ENCODE data around the gene MEAF6. TPM values are rescaled to one million over a fixed set of nuclear protein-coding genes. Genes with fewer than 3 reads are reported as not detected.

MEAF6 gene
- total RNA-seq, 1 donor from 2014 or later, result 64.5 TPM

DNA sequence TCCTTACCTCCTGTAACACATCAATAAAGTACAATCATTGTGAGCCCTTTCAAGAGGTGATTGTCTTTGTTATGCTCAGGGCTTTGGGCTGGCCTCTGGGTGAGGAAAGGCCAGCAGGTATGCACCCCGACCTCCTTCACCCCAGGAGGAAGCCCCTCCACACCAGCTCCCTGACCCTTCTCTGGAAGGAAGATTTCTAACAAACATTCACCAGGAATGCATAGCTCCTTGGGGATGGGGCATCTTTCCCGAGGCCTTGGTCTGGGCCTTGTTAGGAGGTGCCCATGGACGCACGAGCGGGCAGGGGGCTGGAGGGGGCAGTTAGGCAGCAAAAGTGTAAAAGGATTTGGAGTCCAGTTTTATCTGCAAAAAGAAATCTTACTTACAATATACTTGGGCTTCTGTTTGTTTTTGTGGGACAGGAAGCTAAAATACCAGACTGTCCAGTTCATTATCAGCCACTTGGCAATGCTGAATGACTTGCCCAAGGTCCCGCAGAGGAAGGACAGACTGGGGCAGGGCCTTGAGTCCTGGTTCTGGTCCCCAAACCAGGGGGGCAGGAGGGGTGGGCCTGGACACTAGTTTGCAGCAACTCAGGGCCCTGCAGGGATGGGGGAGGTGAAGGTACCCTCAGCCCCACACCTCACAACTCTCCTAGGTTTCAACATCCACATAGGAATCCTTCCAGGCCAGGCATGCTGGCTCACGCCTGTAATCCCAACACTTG lies 30.1 kb downstream of the MEAF6 start:
- Histone ChIP-seq H3K9me3 (no peaks in the 10 kb centered on the region), H3K27me3 (no peaks in the 10 kb centered on the region), H3K36me3 (peaks cover 49% of the 10 kb centered on the region), H3K27ac (peak overlapping the region; percentile 76), H3K4me1 (peaks cover 65% of the 10 kb centered on the region), H3K4me3 (no peak overlapping the region)
- DNase-seq (peak; percentile 63), ATAC-seq (peak; percentile 3)
- TF ChIP-seq, protein P1, sequence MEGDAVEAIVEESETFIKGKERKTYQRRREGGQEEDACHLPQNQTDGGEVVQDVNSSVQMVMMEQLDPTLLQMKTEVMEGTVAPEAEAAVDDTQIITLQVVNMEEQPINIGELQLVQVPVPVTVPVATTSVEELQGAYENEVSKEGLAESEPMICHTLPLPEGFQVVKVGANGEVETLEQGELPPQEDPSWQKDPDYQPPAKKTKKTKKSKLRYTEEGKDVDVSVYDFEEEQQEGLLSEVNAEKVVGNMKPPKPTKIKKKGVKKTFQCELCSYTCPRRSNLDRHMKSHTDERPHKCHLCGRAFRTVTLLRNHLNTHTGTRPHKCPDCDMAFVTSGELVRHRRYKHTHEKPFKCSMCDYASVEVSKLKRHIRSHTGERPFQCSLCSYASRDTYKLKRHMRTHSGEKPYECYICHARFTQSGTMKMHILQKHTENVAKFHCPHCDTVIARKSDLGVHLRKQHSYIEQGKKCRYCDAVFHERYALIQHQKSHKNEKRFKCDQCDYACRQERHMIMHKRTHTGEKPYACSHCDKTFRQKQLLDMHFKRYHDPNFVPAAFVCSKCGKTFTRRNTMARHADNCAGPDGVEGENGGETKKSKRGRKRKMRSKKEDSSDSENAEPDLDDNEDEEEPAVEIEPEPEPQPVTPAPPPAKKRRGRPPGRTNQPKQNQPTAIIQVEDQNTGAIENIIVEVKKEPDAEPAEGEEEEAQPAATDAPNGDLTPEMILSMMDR (IDR thresholded peaks at IDR 0.05), result no peak
- intact Hi-C loops (cut with DNase I), result no loop called here

DNA sequence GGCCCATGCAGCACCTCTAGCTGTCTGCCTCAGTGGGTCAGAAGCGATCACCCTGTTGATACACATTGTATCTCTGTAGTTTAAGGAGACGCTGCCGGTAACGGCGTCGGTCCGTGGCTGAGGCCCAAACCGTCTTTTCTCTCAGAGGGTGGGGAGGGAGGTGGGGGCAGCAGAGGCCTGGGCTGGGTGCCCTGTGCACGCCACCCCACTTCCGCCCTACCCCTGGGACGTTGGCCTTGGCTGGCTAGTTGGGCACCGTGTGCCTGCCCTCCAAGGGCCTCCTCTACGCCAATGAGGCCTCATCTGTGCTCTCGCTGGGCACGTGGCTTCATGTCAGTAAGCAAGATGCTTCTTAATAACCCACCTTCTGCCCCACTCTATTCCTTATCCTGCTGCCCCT lies 30.8 kb downstream of the MEAF6 start:
- Histone ChIP-seq H3K27ac (peak overlapping the region; percentile 76), H3K36me3 (peaks cover 46% of the 10 kb centered on the region), H3K27me3 (no peaks in the 10 kb centered on the region), H3K4me1 (peaks cover 72% of the 10 kb centered on the region), H3K4me3 (no peak overlapping the region), H3K9me3 (no peaks in the 10 kb centered on the region)
- DNase-seq, result no peak
- no peak for ATAC-seq
- TF ChIP-seq, protein P1 (IDR thresholded peaks at IDR 0.05), result no peak
- intact Hi-C loops (cut with DNase I), result no loop called here

DNA sequence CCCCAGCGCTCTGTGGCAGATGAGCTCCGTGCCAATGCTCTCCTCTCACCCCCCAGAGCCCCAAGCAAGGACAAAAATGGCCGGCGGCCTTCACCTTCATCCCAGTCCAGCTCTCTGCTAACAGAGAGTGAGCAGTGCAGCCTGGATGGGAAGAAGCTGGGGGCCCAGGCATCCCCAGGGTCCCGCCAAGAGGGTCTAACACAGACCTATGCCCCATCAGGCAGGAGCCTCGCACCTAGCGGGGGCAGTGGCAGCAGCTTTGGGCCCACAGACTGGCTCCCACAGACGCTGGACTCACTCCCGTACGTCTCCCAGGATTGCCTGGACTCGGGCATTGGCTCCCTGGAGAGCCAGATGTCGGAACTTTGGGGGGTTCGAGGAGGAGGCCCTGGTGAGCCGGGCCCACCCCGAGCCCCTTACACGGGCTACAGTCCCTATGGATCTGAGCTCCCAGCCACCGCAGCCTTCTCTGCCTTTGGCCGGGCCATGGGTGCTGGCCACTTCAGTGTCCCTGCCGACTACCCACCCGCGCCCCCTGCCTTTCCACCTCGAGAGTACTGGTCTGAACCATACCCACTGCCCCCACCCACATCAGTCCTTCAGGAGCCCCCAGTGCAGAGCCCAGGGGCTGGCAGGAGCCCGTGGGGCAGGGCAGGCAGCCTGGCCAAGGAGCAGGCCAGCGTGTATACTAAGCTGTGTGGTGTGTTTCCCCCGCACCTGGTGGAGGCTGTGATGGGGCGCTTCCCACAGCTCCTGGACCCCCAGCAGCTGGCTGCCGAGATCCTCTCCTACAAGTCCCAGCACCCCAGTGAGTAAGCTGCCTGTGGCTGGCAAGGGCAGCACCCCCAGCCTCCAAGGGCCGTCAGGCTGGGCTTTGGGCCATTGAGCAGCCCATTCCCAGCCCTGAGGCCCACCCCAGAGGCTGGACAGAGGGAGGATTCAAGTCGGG lies 31.5 kb downstream of the MEAF6 start:
- intact Hi-C loops (cut with DNase I), result no loop called here
- peaks cover 46% of the 10 kb centered on the region for H3K36me3 ChIP-seq

DNA sequence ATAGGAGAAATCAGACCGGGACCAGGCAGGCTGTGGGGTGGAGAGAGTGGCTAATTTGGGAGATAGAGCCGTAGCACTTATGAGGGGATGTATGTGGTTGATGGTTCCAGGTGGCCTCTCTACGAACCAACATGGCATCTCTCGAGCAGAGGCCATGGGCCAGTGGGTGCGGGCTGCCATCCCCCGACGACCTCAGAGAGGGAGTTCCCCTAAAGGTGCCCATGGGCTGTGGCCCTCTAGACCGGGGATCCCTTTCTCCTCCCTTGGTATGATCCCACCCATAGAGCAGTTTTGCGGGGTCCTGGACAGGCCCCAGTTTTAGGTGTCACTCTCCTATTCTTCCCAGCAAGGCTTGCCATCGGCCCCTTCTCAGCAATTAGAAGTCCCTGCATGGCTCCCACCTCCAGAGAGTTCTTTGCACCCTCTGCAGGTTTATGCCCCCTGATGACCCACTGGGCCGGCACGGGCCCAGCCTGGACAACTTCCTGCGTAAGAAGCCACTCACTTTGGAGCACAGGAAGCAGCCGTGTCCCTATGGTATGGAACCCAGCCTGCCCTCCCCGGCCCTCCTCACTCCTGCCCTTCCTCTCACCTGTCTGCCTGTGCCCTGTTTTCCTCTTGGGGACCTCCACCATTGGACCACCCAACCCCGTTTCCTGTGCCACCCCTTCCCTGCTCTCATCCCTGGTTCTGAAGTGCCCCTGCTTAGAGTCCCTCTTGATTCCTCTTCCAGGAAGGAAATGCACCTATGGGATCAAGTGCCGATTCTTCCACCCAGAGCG lies 32.4 kb downstream of the MEAF6 start:
- no peaks in the 10 kb centered on the region for H3K9me3 ChIP-seq
- H3K27me3 ChIP-seq, result no peaks in the 10 kb centered on the region
- H3K36me3 ChIP-seq, result peaks cover 52% of the 10 kb centered on the region
- peak overlapping the region; percentile 17 for H3K27ac ChIP-seq
- TF ChIP-seq, protein P1 (IDR thresholded peaks at IDR 0.05), result no peak
- ATAC-seq, result no peak
- H3K4me3 ChIP-seq, result no peak overlapping the region
- no peak for DNase-seq
- intact Hi-C loops (cut with DNase I), result no loop called here
- peaks cover 81% of the 10 kb centered on the region for H3K4me1 ChIP-seq

More for the DNA sequence above, 31.5 kb downstream of the MEAF6 start:
- Histone ChIP-seq H3K9me3 (no peaks in the 10 kb centered on the region), H3K4me1 (peaks cover 80% of the 10 kb centered on the region), H3K27me3 (no peaks in the 10 kb centered on the region), H3K27ac (peak overlapping the region; percentile 76), H3K4me3 (no peak overlapping the region)
- no peak for ATAC-seq
- DNase-seq, result peak; percentile 64
- TF ChIP-seq, protein P1 (IDR thresholded peaks at IDR 0.05), result no peak

DNA sequence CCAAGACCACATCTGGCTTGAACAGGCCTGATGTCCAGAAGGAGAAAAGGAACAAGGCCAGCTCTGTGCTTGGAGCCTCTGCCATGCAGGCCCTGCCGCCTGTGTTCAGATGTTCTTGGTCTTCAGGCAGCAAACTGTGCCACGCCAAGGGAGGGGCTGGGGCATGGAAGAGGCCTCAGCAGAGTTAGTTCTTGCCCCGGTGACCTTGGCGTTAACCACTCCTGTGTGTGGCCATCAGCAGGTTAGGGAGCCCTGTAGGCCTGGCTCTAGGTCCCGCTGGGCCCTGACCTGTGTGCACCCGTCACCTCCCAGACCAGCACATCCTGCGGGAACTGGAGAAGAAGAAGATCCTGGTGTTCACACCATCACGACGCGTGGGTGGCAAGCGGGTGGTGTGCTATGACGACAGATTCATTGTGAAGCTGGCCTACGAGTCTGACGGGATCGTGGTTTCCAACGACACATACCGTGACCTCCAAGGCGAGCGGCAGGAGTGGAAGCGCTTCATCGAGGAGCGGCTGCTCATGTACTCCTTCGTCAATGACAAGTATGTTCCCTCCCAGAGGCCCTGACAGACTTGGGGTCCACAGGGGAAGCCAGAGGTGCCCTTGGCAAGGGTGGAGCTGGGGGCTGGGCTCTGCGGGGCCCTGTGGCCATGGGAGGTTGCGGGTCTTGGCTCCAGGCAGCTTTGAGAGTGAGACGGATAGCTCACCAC lies 33.1 kb downstream of the MEAF6 start:
- intact Hi-C loops (cut with DNase I), result no loop called here
- DNase-seq (peak; percentile 70), ATAC-seq (no peak)
- TF ChIP-seq, protein P1 (IDR thresholded peaks at IDR 0.05), result no peak
- Histone ChIP-seq H3K27ac (peak overlapping the region; percentile 91), H3K9me3 (no peaks in the 10 kb centered on the region), H3K36me3 (peaks cover 52% of the 10 kb centered on the region), H3K4me3 (no peak overlapping the region), H3K4me1 (peaks cover 81% of the 10 kb centered on the region), H3K27me3 (no peaks in the 10 kb centered on the region)
